MCF 10A (cell line): ENCODE results near the gene MIS18A. TPM values are rescaled to one million over a fixed set of nuclear protein-coding genes. Genes with fewer than 3 reads are reported as not detected.

Experiments
- BruUV-seq: library from RNA; stranded (reverse); fragments of 400-500 nt; replicated peaks from 2 replicates; lab custom pipeline; 2021; lab: Mats Ljungman, UMichigan
- CTCF ChIA-PET: fragments of 300-600 bp; sonication (Branson Sonifier 250); formaldehyde crosslinking; extraction: SDS; loops from one replicate; lab custom pipeline; 2021; ENCODE audit warnings: antibody characterized with exemption, inconsistent platforms; lab: Yijun Ruan, JAX
- POLR2A ChIA-PET: fragments of 300-600, 350-650 bp; sonication (Branson Sonifier 250); formaldehyde crosslinking; extraction: SDS; loops from one replicate; lab custom pipeline; 2020; ENCODE audit warnings: antibody characterized with exemption, inconsistent platforms; lab: Yijun Ruan, JAX
- DNase-seq: peaks from one replicate; pipeline ENCODE4 v3.0.0-alpha.2; 2018; ENCODE audit not compliant: unreplicated experiment
- H3K27ac Mint-ChIP-seq: one replicate; pipeline ENCODE4 v1.8.0; 2022; ENCODE audit warnings: mild to moderate bottlenecking, low read depth, mixed read lengths; ENCODE audit not compliant: unreplicated experiment
- H3K27me3 Mint-ChIP-seq: one replicate; pipeline ENCODE4 v1.8.0; 2022; ENCODE audit warnings: mixed read lengths; ENCODE audit not compliant: insufficient read depth, unreplicated experiment
- H3K36me3 Mint-ChIP-seq: one replicate; pipeline ENCODE4 v1.8.0; 2022; ENCODE audit warnings: mild to moderate bottlenecking, moderate library complexity, mixed read lengths; ENCODE audit not compliant: insufficient read depth, unreplicated experiment
- H3K4me1 Mint-ChIP-seq: one replicate; pipeline ENCODE4 v1.8.0; 2022; ENCODE audit warnings: mixed read lengths; ENCODE audit not compliant: insufficient read depth, unreplicated experiment
- H3K4me3 Mint-ChIP-seq: one replicate; pipeline ENCODE4 v1.8.0; 2022; ENCODE audit warnings: mild to moderate bottlenecking, moderate library complexity, mixed read lengths; ENCODE audit not compliant: unreplicated experiment
- H3K9me3 Mint-ChIP-seq: one replicate; pipeline ENCODE4 v1.8.0; 2022; ENCODE audit warnings: mixed read lengths; ENCODE audit not compliant: unreplicated experiment
- CTCF ChIP-seq: fragments of 200-600 bp; IDR thresholded peaks from one replicate; pipeline ENCODE4 v1.8.0; 2022; ENCODE audit warnings: antibody characterized with exemption, mild to moderate bottlenecking; ENCODE audit not compliant: unreplicated experiment
- intact Hi-C: fragments of 100-400 bp; cut with micrococcal nuclease; formaldehyde crosslinking; loops from 2 replicates; pipeline ENCODE4 v1.14.1; 2022
- total RNA-seq: library from RNA; stranded (reverse); gene quantifications from 2 replicates; pipeline ENCODE4 v1.2.3, GENCODE V29; 2022

Gene MIS18A
- total RNA-seq, 1 experiment from 2014 or later = 14.0 TPM

GRCh38 chr21:32320059-32320458, 41.2 kb upstream of the MIS18A start:
- Mint-ChIP-seq H3K36me3 (peaks cover 92% of the 10 kb centered on the region), H3K4me3 (no peak overlapping the region), H3K9me3 (no peaks in the 10 kb centered on the region), H3K4me1 (no peaks in the 10 kb centered on the region), H3K27ac (no peak overlapping the region), H3K27me3 (no peaks in the 10 kb centered on the region)
- POLR2A ChIA-PET = no interaction called here
- intact Hi-C loops = no loop called here
- DNase-seq = no peak
- TF ChIP-seq CTCF = no peak
- BruUV-seq = no TSS peak
- CTCF ChIA-PET = interaction anchor here (2.1 kb wide), 1 partner anchor 12 kb away, joined by 5 read pairs; no protein-coding TSS in a partner anchor

GRCh38 chr21:32319012-32319411, 40.2 kb upstream of the MIS18A start:
- intact Hi-C loops = no loop called here
- TF ChIP-seq CTCF = no peak
- peaks cover 91% of the 10 kb centered on the region for H3K36me3 Mint-ChIP-seq
- DNase-seq = no peak
- ChIA-PET POLR2A (no interaction called here), CTCF (interaction anchor here (0.6 to 2.1 kb wide), 3 partner anchors 11 to 49 kb away, joined by 3 to 5 read pairs (median 3); no protein-coding TSS in a partner anchor)
- H3K27me3 Mint-ChIP-seq = no peaks in the 10 kb centered on the region
- BruUV-seq = no TSS peak
- no peak overlapping the region for H3K4me3 Mint-ChIP-seq
- no peak overlapping the region for H3K27ac Mint-ChIP-seq
- no peaks in the 10 kb centered on the region for H3K9me3 Mint-ChIP-seq
- no peaks in the 10 kb centered on the region for H3K4me1 Mint-ChIP-seq

- H3K27me3 Mint-ChIP-seq = no peaks in the 10 kb centered on the region
- BruUV-seq = no TSS peak
- ChIA-PET POLR2A (no interaction called here), CTCF (interaction anchor here (0.6 kb wide), 1 partner anchor 534 kb away, joined by 4 read pairs; no protein-coding TSS in a partner anchor)
- H3K4me1 Mint-ChIP-seq = no peaks in the 10 kb centered on the region
- DNase-seq = no peak
- intact Hi-C loops = no loop called here
- no peaks in the 10 kb centered on the region for H3K9me3 Mint-ChIP-seq
- TF ChIP-seq CTCF = no peak
- no peak overlapping the region for H3K4me3 Mint-ChIP-seq
- peaks cover 92% of the 10 kb centered on the region for H3K36me3 Mint-ChIP-seq
- no peak overlapping the region for H3K27ac Mint-ChIP-seq
These were observed 38.9 kb upstream of the MIS18A start for GRCh38 chr21:32317726-32318125.

GRCh38 chr21:32316361-32317215, 37.7 kb upstream of the MIS18A start:
- no peak overlapping the region for H3K27ac Mint-ChIP-seq
- TF ChIP-seq CTCF = no peak
- no peak for DNase-seq
- H3K27me3 Mint-ChIP-seq = no peaks in the 10 kb centered on the region
- ChIA-PET CTCF (interaction anchor here (0.6 kb wide), 1 partner anchor 533 kb away, joined by 4 read pairs; no protein-coding TSS in a partner anchor), POLR2A (no interaction called here)
- intact Hi-C loops = no loop called here
- H3K4me3 Mint-ChIP-seq = no peak overlapping the region
- H3K4me1 Mint-ChIP-seq = no peaks in the 10 kb centered on the region
- peaks cover 96% of the 10 kb centered on the region for H3K36me3 Mint-ChIP-seq
- BruUV-seq = no TSS peak
- H3K9me3 Mint-ChIP-seq = no peaks in the 10 kb centered on the region
